GM21381 (cell line): ENCODE measurements around the gene OPCML.

Experiments used
- ATAC-seq: cut with Tn5 transposase; IDR thresholded peaks from one replicate; pipeline ENCODE4 v1.9.1; 2021; ENCODE audit warnings: mild to moderate bottlenecking, moderate library complexity; ENCODE audit not compliant: unreplicated experiment

Gene OPCML

DNA sequence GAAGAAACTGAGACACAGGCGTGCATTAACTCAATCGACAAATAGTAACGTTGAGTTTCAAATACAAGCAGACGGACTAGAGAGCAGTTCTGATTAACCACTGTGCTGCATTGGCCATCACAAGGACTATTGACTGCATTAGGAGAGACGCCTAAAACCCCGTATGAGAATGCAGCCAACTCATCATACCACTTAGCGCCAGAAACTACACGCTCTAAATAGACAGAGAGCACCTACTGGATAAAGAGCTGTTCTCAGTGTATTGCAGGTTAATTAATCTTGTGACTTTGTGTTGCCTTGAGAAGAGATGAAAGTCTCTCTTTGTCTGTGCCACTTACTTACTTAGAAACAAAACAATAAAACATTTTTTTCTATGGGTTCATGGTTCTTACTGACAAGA lies 484.0 kb downstream of the OPCML start:
- no peak for ATAC-seq

DNA sequence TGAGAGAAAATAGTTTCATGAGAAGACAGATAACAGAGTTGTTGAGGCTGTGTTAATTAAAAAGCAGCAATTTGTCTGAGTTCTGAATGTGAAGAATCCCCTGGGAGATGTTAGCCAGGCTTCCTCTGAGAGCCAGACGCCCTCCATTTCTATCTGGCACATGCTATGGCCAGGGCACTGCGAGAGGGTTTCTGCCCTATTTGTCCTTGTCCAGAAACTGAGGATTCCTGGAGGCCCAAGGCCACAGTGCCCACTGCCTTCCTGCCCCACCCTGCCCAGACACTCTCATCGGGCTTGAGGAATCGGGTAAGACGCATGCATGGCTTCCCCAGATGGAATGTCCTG lies 484.6 kb downstream of the OPCML start:
- ATAC-seq: no peak

DNA sequence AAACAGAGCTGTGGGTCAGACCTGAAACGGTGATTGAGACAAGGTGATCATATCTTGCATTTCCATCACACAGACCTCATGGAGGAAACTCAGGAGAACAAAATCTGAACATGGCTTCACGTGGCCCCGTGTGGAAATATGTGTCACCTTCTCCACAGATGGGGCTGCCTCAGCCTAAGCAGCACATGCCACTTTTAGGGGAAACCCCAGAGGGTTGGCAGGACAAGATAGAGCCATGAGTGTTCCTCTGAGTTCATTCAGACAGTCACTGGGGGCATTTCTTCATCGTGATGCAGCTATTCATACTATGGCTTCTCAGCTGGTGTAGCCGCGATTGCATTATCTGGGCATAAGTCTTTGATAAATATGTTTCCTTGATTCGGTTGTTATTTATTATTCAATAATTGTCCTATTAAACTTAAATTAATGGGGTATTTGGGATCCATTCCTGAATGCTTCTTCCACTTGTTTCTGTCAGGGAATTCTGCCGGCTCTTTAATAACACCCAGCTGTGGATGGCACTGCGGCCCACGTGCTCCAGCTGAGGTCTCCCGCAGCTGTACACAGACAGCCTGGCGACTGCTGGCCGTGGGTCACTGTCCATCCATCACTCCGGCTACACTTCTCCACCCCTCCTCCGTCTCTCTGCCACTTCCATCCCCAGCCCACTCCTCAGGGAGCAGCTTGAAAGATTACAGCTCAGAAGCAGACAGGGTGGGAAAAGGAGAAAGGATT lies 485.1 kb downstream of the OPCML start:
- ATAC-seq: no peak

DNA sequence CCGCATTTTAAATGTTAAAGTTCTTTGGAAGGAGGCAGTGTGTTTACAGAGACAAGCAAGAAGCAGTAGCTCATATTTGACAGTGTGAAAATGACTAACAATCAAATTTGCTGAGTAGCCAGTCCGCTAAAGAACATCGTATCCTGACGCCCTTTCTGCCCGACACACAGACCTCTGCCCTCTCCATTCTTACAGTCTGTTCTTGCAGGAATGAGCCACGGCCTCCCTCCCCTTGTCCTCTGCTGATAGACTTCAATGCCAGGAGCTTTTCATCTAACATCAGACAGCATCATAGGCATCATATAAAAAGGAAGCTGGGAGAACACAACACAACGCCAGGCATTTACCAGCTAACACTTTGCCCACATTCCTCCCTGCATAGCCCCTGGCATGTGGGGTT lies 486.0 kb downstream of the OPCML start:
- ATAC-seq: no peak

DNA sequence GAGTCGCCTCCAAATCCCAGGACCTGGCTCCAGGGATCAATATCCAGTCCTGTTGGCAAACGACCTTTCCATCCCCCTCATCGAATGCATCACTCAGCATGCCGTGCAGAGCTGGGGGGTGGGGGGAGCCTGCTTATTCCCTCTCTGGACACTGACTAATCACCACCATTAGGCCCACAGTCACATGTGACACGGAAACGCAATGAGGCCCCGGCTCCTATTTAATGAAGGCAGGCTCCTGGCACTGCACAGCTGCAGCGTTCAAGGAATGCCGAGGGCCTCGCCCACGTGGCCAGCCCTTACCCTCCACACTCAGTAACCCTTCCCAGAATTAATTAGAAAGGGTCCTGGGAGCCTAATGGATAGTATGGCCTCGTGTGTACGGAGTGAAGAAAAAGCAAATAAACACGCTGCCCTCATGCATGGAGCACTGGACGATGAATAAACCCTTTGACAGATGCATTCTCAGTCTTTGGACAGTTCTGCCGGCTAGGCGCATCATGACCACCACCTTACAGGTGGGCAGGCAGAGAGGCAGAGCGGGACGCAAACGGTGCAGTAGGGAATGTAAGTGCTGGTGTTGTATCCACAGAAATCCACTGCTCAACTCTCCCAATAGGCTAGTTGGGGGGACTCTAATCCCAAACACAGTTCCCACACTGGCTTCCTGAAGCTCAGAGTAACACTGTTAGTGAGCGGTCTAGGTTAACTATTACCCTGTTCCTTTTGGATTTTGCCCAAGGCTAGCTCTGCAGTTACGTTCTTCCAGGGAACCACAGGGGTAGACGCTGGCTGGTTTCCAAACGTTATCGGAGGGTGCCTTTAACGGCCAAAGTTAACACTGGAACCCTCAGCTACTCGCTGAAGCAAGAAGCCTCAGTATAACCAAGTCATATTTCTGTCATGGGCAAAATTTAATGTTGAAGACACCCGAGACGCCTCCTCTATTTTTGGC lies 490.1 kb downstream of the OPCML start:
- no peak for ATAC-seq

DNA sequence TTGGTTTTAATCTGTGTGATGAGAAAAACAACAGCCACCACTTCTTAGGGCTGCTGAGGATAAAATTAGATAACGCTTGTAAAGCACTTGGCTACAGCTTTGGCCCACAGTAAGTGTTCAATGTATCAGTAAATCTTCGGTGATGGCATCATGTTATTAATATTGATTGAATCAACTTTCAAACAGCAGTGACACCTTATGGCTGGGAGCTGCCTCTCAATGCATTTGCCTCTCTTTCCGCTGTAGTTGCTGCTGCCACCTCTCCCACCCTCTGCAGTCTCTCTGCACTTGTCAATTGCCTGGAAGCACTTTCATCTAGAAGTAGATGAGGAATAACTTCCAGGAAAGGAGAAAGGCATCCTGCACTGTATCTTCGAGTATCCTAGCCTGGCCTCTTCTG lies 491.1 kb downstream of the OPCML start:
- no peak for ATAC-seq

DNA sequence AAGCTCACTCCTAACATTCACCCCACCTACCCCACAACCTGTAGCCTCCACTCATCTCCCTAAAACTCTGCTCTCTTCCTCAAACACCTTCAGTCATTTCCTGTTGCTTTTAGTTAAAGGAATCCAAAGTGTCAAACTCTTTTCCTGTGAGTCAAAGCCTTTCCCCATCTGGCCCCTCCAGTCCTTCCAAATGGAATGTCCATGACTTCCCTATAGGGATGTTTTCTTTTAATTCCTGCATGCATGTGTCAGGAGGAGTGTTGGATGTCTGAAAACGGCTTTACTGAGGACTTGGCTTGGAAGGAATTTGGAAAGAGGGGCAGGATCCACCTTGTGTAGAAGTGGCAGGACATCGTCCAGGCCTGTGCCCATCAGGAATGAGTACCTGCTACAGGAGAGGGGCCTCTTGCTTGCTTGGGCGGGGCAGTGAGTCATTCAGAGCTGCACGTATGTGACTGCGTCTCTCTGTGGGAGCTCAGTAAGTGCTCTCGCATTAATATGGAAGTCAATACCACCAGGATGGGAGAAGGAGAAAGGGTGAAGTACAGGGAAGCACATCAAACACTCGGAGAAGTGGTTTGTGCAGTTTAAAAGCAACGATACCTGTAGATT lies 491.9 kb downstream of the OPCML start:
- ATAC-seq: no peak

DNA sequence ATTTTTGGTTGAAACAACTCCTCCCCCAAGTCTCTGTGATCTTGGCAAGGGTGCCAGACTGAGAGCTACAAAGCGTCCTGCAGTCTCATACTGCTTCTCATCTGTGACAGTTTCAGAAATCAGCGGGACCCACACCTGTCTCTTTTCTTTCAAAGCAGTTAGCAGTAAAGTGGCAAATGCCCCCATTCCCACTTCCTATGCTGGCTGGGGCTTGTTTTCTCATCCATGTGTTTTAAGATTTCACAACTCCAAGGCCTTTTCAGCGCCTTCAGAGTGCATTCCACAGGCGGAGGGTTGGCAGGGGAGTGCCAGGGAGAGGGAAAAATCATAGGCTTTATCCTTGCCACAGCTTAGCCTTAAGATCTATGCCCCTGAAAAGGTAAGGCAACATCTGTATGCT lies 493.5 kb downstream of the OPCML start:
- no peak for ATAC-seq

DNA sequence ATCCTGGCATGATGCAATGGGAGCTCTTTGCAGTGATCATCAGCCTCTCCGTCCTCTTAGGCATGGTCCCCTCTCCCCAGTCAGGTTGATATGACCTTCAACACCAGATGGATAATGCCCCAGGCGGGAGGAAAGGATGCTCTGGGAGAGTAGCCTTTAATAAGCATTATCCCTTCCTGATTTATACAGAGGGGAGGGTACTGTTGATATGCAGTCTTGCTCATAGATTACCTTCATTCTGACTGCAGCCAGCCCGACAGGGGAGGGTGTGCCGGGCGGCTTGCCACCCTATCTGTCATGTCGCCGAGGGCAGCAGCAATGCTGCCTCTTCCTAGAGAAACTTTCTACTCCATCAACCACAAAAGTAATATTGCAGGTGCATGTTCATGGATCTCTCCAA lies 497.4 kb downstream of the OPCML start:
- no peak for ATAC-seq

DNA sequence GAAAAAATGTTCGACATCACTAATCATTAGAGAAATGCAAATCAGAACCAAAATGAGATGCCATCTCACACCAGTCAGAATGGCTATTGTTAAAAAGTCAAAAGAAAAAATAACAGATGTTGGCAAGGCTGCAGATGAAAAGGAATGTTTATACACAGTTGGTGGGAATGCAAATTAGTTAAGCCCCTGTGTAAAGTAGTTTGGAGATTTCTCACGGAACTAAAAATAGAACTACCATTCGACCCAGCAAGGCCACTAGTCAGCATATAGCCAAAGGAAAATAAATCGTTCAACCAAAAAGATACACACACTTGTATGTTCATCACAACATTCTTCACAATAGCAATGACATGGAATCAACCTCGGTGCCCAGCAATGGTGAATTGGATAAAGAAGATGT lies 503.2 kb downstream of the OPCML start:
- ATAC-seq: no peak

DNA sequence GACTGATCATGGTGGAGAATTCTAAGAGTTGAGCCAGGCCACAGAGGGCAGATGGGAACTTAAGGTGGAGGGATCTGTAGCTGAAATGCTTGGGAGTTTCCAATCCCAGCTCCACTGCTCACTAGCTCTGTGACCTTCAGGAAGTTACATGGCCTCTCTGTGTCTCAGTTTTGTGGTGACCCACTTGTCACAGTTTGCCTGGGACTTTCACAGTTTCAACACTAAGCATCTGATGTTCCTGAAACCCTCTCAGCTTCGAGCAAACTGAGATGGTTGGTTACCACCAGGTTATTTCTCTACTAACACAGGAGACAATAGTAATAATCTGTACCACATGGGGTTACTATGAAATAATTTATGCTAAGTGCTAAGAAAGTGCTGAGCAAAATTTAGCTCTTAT lies 505.3 kb downstream of the OPCML start:
- ATAC-seq: no peak

DNA sequence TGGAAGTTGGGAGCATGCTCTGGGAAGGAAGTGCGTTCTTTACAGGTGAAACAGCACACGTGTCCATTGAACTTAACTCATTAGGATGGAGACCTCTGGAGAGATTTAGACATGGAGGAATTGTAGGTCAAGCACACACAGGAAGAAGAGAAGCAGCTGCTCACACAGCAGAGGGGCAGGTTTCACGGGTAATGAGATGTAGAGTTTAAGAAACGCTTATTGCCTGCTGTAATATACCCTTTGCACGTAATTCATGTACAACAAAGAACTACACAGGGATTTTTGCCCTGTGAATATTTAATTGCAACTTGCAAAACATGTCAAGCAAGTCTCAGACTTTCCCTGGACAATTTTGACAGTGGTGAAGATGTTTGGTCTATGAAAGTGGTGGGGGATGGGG lies 508.0 kb downstream of the OPCML start:
- no peak for ATAC-seq

DNA sequence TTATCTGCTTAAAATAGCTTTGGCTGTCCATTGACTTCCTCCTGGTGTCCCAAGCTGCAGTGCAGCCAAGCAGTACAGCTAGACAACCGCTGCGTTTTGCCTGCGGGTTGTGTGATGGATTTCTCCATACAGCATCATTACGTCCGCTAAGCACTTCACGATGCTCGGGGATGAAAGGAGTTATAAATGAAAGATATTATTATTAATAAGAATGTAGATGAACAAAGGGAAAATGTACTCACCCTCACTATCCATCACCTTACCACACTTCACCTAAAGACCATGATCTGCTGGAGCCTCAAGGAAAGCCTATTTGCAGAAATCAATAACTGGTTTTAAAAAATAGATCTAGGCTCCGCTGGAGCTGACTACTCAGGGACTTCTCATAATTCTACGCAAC lies 509.1 kb downstream of the OPCML start:
- no peak for ATAC-seq

DNA sequence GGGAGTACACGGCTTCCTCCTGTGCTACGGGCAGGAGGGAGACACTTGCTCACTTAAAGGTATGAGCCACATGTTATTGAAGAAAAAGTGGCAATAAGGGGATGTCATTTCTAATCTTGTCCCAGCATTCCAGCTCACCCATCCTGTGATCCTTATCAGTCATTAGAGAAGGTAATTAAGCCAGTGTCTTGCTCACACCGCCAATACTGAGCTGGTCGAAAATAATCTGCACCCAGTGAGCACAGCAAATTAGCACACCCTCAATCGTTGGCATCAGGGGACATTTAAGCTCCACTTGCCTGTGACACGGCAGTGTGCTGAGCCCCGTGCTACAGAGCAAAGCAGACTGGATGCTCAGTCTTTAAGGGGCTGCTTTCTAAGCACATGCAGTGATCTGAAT lies 510.7 kb downstream of the OPCML start:
- ATAC-seq: no peak

DNA sequence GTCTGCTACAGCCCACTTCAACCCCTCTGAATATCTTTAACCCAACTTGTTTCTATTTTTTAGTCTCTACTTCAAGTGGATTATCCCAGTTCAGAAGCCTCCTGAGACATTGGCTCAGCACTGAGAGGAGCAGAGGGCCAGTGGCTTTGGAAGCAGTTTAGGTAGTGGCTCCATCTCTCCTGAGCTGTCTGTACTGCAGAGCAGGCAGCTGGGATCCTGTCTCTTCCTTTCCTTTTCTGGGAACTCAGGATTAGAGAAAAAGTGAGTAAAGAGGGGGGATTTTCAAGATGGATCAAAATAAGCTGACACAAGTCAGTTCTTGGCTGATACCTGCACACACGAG lies 512.0 kb downstream of the OPCML start:
- no peak for ATAC-seq

DNA sequence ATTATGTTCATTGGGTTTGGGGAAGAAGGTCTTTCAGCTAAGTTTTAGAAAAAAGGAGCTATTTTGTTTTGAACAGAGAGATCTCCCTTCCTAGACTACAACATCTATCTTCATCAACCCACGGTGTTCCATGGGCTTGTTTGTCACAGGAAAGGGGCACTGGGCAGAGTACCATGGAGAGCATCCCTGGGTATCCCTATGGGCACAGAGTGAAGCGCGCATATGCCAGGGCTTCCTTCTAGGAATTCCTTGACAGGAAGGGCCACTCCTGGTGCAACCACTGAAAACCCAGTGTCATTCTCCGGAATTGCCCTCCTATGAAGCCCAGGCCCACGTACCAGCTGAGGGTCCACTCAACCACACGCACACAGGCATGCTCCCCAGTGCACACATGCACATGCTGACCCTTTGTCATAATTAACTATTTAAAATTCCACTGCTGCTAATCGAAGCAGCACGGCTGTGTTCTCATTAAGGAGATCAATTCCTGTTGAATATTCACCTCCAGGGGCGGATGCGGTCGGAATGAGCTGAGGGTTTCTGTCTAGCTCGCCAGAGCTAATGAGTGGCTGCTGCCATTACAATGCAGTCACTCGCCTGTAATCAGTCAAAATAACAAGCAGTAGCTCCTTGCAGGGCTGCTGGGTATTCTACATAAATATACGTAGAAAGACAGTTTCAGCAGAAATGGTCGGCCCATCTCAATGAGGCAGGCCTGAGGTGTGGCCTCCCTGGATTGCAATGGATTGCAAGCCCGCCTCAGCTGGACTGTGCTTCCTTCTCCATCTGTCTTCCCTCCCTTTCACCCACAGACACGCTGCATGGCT lies 512.5 kb downstream of the OPCML start:
- no peak for ATAC-seq

DNA sequence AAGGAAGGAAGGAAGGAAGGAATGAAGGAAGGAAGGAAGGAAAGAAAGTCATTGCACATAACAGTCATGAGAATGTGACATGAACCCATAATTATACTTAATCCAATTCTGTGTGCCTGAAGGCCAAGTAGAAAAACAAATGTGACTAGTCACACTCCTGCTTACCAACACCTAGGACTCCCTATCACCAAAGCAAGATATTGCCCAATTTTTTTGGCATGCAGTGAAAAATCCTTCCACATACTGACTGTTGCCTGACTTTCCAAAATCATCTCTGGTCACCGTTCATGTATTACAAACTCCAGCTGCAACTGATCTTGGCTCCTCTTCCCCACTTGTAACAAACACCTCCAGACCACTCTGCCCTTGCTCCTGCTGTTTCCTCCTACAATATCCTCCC lies 516.8 kb downstream of the OPCML start:
- no peak for ATAC-seq

DNA sequence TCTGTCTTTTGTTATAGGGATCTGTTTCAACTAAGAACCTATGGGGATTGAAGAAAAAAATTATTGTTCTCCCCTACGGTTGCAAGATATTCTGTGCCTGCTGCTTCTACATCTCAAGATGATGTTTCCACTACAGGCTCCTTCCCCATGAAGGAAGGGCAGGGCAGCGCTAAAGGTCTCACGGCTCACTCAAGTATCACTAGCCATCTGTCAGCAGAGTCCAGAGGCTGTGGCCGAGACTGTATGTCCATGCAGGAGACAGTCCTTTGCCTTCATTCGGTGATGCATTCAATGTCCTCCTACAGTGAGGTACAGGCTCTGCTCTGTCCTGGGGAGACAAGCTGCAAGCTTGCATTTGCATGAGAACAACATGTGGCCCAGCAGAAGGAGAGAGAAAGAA lies 518.0 kb downstream of the OPCML start:
- no peak for ATAC-seq

DNA sequence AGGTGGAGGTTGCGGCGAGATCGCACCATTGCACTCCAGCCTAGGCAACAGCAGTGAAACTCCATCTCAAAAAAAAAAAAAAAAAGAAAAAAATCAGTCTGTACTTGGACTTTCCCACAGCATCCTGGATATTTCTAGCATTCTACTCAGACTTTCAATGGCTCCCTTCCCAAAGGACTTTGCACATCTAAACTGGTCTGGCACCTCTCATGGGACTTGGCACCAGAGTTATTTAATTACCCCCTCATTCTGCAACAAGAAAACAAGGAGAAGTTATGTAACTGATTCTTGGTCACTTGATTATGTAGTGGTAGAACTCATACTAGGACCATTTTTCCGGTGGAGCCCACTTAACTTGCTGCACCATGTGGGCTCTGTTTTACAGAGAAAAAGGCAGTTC lies 519.5 kb downstream of the OPCML start:
- no peak for ATAC-seq

DNA sequence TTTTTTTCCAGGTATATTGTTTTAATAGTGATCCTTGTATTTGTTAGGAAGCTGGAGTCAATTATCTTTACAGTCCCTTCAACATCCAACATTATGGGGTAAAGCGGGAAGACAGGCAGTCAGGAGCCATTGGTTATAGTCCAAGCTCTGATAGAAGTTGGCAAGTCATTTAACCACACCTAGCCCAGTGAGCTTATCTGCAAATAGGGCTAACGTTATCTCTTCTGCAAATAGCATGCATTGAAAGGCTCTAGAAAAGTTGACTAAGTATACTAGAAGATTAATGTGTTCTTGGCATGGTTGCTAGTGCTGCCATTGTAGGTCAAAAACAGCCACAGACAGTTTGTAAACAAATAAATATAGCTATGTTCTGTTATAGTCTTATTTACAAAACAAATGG lies 520.7 kb downstream of the OPCML start:
- ATAC-seq: no peak

DNA sequence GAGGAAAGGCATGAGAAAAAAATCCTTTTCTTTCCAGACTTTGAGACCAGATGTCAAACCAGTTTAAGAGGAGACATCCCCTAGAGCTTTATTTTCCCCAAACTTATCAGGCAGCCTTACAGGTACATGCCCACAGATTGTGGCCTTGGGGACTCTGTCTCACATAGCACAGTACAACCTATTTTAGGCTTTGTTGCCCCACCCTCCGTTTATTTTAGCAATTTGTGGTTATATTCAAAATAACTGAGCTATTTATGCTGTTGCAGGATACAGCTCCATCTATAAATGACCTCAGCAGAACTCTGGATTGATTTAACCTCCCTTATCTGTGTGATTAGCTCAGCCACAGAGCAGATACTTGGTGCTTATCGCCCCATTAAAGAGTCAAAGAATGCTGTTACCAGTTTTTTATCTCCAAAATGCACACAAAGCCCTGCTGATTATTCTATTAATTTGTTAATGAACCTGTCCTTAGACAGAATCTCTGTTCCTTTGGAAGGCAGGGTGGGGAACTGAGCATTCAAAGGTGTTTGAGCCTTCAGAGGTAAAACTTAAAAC lies 525.2 kb downstream of the OPCML start:
- ATAC-seq: no peak
